ENCODE measurements around the gene RFX2. TPM values are rescaled to one million over a fixed set of nuclear protein-coding genes. Genes with fewer than 3 reads are reported as not detected.
A peak's percentile ranks its signal among the peaks of the same experiment; 100 is the strongest.

Gene RFX2
- total and polyA plus RNA-seq, 9 of the 15 experiments (the other 6 are each of a cell fraction or from before 2014, with no cell fraction given) = 3.6 to 18.7 (median 8.7) TPM

DNA sequence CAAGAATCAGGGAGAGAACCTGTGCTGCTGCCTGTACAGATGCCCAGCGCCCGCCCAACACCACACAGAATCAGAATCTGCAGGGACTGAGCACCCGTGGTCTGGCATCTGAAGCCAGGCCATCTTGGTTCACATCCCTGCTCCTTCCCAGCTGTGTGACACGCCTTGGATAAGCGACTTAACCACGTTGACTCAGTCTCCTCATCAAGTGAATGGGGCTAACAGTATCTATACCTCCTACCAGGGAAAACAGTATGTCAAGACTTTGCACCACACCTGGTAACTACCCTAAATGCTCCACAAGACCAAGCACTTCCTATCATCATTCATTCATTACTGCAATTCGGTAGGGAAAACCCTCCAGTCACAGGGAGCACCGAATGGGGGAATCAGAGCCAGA lies 133.5 kb downstream of the RFX2 start:
- POLR2A ChIA-PET = interaction anchor here (0.7 to 2.0 kb wide), 3 partner anchors 8 to 257 kb away, joined by 3 to 4 read pairs (median 3); partner anchors contain the start of genes CATSPERD and LONP1
- DNase-seq (ENCODE audit: extremely low read depth in 1 of 4, low spot score in 3 of 4) = no peak
- H3K9me1 ChIP-seq (ENCODE audit: control insufficient read depth, insufficient read depth, low read length) = peaks cover 7% of the 10 kb centered on the region
- CTCF ChIA-PET (ENCODE audit: low intra/inter-chr PET ratio) = interaction anchor here (0.6 kb wide), 1 partner anchor 9 kb away, joined by 3 read pairs; no protein-coding TSS in a partner anchor
- TSS peak; percentile 32 for BruUV-seq (replicated peaks)
- no peak overlapping the region for H2AFZ ChIP-seq (ENCODE audit: low read depth, low read length)
- no peak for ATAC-seq
- peak overlapping the region; percentile 92 for H3K4me3 ChIP-seq
- no peak for FAIRE-seq
- H3K9me3 ChIP-seq (replicated peaks; ENCODE audit: control insufficient read depth, insufficient read depth, low read depth, low read length) = no peaks in the 10 kb centered on the region
- in situ Hi-C loops (cut with MboI) (no loop called here), intact Hi-C loops (cut with micrococcal nuclease) (no loop called here)
- 30% methylated on average over 8 of the region's 8 CpGs for WGBS (ENCODE audit: insufficient coverage, low coverage, missing lambda C conversion rate)
- H3K27ac ChIP-seq (ENCODE audit: extremely low read depth, low read depth, low read length) = peak overlapping the region; percentile 96
- H3K4me2 ChIP-seq (ENCODE audit: insufficient read depth, low read length) = peak overlapping the region; percentile 95
- no peaks in the 10 kb centered on the region; a peak in 1 of 5 replicates for H3K27me3 ChIP-seq (ENCODE audit: control insufficient read depth in 2 of 2, insufficient read depth in 2 of 2, low read length in 2 of 2)
- H4K20me1 ChIP-seq (replicated peaks; ENCODE audit: control insufficient read depth, insufficient read depth, low read length) = peaks cover 9% of the 10 kb centered on the region; the same call in 1 of the 2 replicates
- H3K4me1 ChIP-seq (replicated peaks in 1 of 2; ENCODE audit: control insufficient read depth in 2 of 2, insufficient read depth in 2 of 2, low read length in 2 of 2) = peaks cover 11 to 33% of the 10 kb centered on the region in 2 experiments; a peak in 4 of 5 replicates
- H3K79me2 ChIP-seq (ENCODE audit: control insufficient read depth, insufficient read depth, low read length) = peaks cover 88% of the 10 kb centered on the region
- peaks cover 60% of the 10 kb centered on the region for H3K36me3 ChIP-seq (ENCODE audit: control insufficient read depth, insufficient read depth, low read length)
- peak overlapping the region; percentile 95 to 99 for H3K9ac ChIP-seq (ENCODE audit: insufficient read depth in 1 of 2, low read depth in 2 of 2, low read length in 2 of 2)
- TF ChIP-seq RBBP5 (IDR thresholded peaks at IDR 0.05; ENCODE audit: borderline replicate concordance, insufficient read depth, low read length, poor library complexity, severe bottlenecking) = no peak
- no peak for TF ChIP-seq BMI1 (IDR thresholded peaks at IDR 0.05; ENCODE audit: low read length)
- no peak for TF ChIP-seq SETDB1 (IDR thresholded peaks at IDR 0.05; ENCODE audit: low read length)
- no peak for TF ChIP-seq JUNB (CRISPR knock-in tag; conservative IDR thresholded peaks at IDR 0.05)
- TF ChIP-seq KDM1A (IDR thresholded peaks at IDR 0.05) = 0 out of 4 replicates have a peak, but pooled peaks have one; percentile 30 to 35
- TF ChIP-seq KLF6 (CRISPR knock-in tag; IDR thresholded peaks at IDR 0.05; ENCODE audit: borderline replicate concordance) = no peak
- TF ChIP-seq, protein P1, sequence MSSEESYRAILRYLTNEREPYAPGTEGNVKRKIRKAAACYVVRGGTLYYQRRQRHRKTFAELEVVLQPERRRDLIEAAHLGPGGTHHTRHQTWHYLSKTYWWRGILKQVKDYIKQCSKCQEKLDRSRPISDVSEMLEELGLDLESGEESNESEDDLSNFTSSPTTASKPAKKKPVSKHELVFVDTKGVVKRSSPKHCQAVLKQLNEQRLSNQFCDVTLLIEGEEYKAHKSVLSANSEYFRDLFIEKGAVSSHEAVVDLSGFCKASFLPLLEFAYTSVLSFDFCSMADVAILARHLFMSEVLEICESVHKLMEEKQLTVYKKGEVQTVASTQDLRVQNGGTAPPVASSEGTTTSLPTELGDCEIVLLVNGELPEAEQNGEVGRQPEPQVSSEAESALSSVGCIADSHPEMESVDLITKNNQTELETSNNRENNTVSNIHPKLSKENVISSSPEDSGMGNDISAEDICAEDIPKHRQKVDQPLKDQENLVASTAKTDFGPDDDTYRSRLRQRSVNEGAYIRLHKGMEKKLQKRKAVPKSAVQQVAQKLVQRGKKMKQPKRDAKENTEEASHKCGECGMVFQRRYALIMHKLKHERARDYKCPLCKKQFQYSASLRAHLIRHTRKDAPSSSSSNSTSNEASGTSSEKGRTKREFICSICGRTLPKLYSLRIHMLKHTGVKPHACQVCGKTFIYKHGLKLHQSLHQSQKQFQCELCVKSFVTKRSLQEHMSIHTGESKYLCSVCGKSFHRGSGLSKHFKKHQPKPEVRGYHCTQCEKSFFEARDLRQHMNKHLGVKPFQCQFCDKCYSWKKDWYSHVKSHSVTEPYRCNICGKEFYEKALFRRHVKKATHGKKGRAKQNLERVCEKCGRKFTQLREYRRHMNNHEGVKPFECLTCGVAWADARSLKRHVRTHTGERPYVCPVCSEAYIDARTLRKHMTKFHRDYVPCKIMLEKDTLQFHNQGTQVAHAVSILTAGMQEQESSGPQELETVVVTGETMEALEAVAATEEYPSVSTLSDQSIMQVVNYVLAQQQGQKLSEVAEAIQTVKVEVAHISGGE (CRISPR knock-in tag; IDR thresholded peaks at IDR 0.05) = no peak
- TF ChIP-seq ZNF445 (CRISPR knock-in tag; IDR thresholded peaks at IDR 0.05; ENCODE audit: low read depth) = no peak
- no peak for TF ChIP-seq NELFE (IDR thresholded peaks at IDR 0.05; ENCODE audit: insufficient read depth, insufficient read length)
- TF ChIP-seq HDAC1 (IDR thresholded peaks at IDR 0.05) = no peak
- TF ChIP-seq, protein P2, sequence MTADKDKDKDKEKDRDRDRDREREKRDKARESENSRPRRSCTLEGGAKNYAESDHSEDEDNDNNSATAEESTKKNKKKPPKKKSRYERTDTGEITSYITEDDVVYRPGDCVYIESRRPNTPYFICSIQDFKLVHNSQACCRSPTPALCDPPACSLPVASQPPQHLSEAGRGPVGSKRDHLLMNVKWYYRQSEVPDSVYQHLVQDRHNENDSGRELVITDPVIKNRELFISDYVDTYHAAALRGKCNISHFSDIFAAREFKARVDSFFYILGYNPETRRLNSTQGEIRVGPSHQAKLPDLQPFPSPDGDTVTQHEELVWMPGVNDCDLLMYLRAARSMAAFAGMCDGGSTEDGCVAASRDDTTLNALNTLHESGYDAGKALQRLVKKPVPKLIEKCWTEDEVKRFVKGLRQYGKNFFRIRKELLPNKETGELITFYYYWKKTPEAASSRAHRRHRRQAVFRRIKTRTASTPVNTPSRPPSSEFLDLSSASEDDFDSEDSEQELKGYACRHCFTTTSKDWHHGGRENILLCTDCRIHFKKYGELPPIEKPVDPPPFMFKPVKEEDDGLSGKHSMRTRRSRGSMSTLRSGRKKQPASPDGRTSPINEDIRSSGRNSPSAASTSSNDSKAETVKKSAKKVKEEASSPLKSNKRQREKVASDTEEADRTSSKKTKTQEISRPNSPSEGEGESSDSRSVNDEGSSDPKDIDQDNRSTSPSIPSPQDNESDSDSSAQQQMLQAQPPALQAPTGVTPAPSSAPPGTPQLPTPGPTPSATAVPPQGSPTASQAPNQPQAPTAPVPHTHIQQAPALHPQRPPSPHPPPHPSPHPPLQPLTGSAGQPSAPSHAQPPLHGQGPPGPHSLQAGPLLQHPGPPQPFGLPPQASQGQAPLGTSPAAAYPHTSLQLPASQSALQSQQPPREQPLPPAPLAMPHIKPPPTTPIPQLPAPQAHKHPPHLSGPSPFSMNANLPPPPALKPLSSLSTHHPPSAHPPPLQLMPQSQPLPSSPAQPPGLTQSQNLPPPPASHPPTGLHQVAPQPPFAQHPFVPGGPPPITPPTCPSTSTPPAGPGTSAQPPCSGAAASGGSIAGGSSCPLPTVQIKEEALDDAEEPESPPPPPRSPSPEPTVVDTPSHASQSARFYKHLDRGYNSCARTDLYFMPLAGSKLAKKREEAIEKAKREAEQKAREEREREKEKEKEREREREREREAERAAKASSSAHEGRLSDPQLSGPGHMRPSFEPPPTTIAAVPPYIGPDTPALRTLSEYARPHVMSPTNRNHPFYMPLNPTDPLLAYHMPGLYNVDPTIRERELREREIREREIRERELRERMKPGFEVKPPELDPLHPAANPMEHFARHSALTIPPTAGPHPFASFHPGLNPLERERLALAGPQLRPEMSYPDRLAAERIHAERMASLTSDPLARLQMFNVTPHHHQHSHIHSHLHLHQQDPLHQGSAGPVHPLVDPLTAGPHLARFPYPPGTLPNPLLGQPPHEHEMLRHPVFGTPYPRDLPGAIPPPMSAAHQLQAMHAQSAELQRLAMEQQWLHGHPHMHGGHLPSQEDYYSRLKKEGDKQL (CRISPR knock-in tag; IDR thresholded peaks at IDR 0.05; ENCODE audit: borderline replicate concordance) = 0 out of 2 replicates have a peak, but pooled peaks have one; percentile 0
- no peak for TF ChIP-seq HSF4 (CRISPR knock-in tag; IDR thresholded peaks at IDR 0.05; ENCODE audit: borderline replicate concordance)
